Activated B cell treated with CpG ODN at 0.5 μM for 24 hours (primary cell): ENCODE data around the gene MOXD1. TPM values are rescaled to one million over a fixed set of nuclear protein-coding genes. Genes with fewer than 3 reads are reported as not detected.
A peak's percentile ranks its signal among the peaks of the same experiment; 100 is the strongest.

Experiments used
- ATAC-seq: fragments of 200-7000 bp; cut with Tn5 transposase; one replicate; pipeline ENCODE4 v1.10.0; 2021; ENCODE audit warnings: low read depth, mild to moderate bottlenecking, moderate library complexity
- CTCF ChIA-PET: fragments of 350-600 bp; sonication (Branson Sonifier 250); formaldehyde crosslinking; loops from one replicate; lab custom pipeline; 2021; ENCODE audit warnings: antibody characterized with exemption; lab: Charles Lee
- POLR2A ChIA-PET: fragments of 350-600 bp; sonication (Branson Sonifier 250); formaldehyde crosslinking; loops from one replicate; lab custom pipeline; 2021; ENCODE audit warnings: antibody characterized with exemption; lab: Charles Lee
- DNase-seq: peaks from one replicate; pipeline ENCODE4 v3.0.0; 2022
- H3K27ac Mint-ChIP-seq: one replicate; pipeline ENCODE4 v1.8.0; 2020; ENCODE audit warnings: mixed read lengths
- H3K27me3 Mint-ChIP-seq: one replicate; pipeline ENCODE4 v1.8.0; 2021; ENCODE audit warnings: mixed read lengths
- H3K36me3 Mint-ChIP-seq: one replicate; pipeline ENCODE4 v1.8.0; 2021; ENCODE audit warnings: low read depth, mixed read lengths
- H3K4me1 Mint-ChIP-seq: one replicate; pipeline ENCODE4 v1.8.0; 2021; ENCODE audit warnings: mixed read lengths
- H3K4me3 Mint-ChIP-seq: one replicate; pipeline ENCODE4 v1.8.0; 2020; ENCODE audit warnings: mild to moderate bottlenecking, mixed read lengths
- H3K9me3 Mint-ChIP-seq: one replicate; pipeline ENCODE4 v1.8.0; 2020; ENCODE audit warnings: mixed read lengths
- intact Hi-C: fragments of 100-400 bp; cut with micrococcal nuclease; formaldehyde crosslinking; loops from one replicate; pipeline ENCODE4 v1.15.1; 2024
- total RNA-seq: library from RNA; stranded (reverse); gene quantifications from 2 replicates; pipeline ENCODE4 v1.2.3, GENCODE V29; 2022
- TF ChIP-seq, protein P1 (sequence below): fragments of 200-600 bp; IDR thresholded peaks from one replicate; pipeline ENCODE4 v1.8.0; 2022; ENCODE audit warnings: antibody characterized with exemption, mild to moderate bottlenecking

The MOXD1 gene
- total RNA-seq, 1 donor from 2014 or later = 3.7 TPM

DNA sequence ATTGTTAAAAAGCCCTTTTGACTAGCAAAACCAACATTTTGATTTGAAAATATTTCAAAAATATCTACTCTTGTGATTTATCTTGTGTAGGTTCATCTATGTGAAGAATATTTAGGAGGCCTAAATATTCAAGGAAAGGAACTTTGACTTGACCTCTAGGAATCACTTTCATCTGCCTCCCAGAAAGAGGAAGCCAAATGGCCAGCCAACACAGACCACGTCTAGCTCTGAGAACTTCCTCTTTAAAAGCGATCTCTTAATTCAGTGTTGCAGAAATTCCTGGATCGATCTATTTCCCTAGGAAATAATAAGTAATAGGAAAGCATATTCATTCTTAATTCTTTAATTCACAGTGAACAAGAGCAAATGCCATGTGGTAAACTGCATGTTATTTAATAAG, 9.6 kb upstream of the MOXD1 start:
- H3K27me3 Mint-ChIP-seq = peaks cover 11% of the 10 kb centered on the region
- TF ChIP-seq, protein P1, sequence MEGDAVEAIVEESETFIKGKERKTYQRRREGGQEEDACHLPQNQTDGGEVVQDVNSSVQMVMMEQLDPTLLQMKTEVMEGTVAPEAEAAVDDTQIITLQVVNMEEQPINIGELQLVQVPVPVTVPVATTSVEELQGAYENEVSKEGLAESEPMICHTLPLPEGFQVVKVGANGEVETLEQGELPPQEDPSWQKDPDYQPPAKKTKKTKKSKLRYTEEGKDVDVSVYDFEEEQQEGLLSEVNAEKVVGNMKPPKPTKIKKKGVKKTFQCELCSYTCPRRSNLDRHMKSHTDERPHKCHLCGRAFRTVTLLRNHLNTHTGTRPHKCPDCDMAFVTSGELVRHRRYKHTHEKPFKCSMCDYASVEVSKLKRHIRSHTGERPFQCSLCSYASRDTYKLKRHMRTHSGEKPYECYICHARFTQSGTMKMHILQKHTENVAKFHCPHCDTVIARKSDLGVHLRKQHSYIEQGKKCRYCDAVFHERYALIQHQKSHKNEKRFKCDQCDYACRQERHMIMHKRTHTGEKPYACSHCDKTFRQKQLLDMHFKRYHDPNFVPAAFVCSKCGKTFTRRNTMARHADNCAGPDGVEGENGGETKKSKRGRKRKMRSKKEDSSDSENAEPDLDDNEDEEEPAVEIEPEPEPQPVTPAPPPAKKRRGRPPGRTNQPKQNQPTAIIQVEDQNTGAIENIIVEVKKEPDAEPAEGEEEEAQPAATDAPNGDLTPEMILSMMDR = no peak
- intact Hi-C loops = no loop called here

DNA sequence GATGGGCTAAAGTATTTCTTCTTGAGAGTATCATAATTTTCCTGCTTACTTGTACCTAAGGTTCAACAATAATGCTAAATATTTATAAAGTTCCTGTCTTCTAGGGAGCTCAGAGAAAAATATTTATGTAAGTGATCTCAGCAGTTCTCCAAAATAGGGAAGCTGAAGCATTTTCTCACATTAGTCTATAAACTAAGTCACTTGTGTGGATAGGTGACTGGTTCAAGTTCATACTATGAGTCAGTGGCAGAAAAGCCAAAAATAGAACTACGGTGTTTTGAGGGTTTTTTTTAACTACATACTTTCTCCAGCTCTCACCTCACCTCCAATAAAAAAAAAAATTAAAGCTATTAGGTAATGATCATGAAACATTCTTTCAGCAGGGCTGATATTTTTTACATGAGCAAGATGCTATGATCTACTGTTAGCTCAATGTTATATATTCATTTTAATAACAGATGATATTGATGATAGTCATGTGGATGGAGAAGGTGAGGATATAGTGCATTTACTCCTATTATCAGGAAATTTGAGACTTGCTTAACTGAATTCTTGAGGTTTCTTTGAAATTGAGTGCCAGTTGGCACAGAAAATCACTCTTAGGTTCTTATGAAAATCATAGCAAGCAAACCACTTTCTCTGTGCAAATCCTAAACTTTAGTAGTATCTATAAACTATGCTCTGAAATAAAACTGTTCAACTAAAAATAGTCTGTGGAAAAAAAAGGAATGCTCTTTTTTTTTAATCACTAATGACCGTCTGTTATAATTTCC, 4.1 kb upstream of the MOXD1 start:
- Mint-ChIP-seq H3K4me3 (no peak overlapping the region), H3K27me3 (peaks cover 5% of the 10 kb centered on the region), H3K27ac (no peak overlapping the region), H3K36me3 (no peaks in the 10 kb centered on the region), H3K4me1 (peaks cover 27% of the 10 kb centered on the region), H3K9me3 (no peaks in the 10 kb centered on the region)
- no peak for DNase-seq
- TF ChIP-seq, protein P1 = no peak
- ChIA-PET POLR2A (no interaction called here), CTCF (interaction anchor here (0.8 to 2.9 kb wide), 3 partner anchors 13 to 125 kb away, joined by 4 to 16 read pairs (median 4); no protein-coding TSS in a partner anchor)
- peak; percentile 27 for ATAC-seq
- intact Hi-C loops = loop anchor here (2.0 kb wide), 1 partner anchor 13 kb away; no protein-coding TSS in a partner anchor

More for the DNA sequence above, 9.6 kb upstream of the MOXD1 start:
- ChIA-PET POLR2A (interaction anchor here (0.6 kb wide), 1 partner anchor 18 kb away, joined by 6 read pairs; no protein-coding TSS in a partner anchor), CTCF (no interaction called here)
- no peak overlapping the region for H3K27ac Mint-ChIP-seq
- ATAC-seq (no peak), DNase-seq (no peak)
- no peaks in the 10 kb centered on the region for H3K36me3 Mint-ChIP-seq
- no peaks in the 10 kb centered on the region for H3K9me3 Mint-ChIP-seq
- H3K4me1 Mint-ChIP-seq = peaks cover 7% of the 10 kb centered on the region
- H3K4me3 Mint-ChIP-seq = no peak overlapping the region

DNA sequence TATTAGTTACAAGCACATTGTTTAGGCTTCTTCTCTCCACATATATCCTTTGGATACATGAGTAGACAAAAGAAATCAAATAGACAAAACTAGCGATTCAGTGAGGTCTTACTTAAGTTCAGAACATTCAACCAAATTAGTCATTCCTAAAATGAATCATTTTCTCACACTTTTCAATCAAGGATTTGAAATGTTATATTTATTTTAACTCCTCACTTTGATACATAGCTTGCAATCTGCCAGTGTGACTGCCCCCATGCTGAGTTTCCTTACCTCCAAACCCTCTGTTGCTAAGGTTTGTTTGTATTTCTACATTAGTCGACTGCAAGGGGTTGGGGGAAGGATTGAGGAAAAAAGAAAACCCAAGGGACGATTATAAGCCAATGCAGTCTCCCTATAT, 3.5 kb upstream of the MOXD1 start:
- DNase-seq = no peak

DNA sequence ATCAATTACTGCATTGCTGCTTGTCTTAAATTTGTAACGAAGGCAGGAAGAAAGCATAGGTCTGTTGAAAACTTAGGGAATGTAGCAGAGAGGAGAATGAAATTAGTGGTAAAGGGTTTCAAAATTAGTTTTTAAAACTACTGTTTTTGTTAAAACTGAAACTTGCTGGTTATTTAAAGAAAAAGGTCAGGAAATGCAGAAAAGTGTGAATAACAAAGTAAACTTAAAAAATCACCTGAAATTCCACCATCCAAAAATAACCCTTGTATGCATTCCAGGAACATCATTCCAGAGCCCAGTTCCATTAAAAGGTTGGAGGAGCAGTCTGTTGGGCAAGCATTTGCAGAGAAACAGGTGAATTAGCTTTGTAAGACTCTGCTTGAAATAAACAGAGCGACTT, 3.1 kb upstream of the MOXD1 start:
- peaks cover 7% of the 10 kb centered on the region for H3K27me3 Mint-ChIP-seq
- intact Hi-C loops = loop anchor here (1.0 to 5.0 kb wide), 4 partner anchors 14 to 408 kb away; partner anchors contain the start of gene RPS12
- DNase-seq (no peak), ATAC-seq (no peak)
- no peaks in the 10 kb centered on the region for H3K9me3 Mint-ChIP-seq
- H3K36me3 Mint-ChIP-seq = no peaks in the 10 kb centered on the region
- peaks cover 31% of the 10 kb centered on the region for H3K4me1 Mint-ChIP-seq
- ChIA-PET POLR2A (no interaction called here), CTCF (interaction anchor here (1.3 to 2.9 kb wide), 2 partner anchors 12 to 80 kb away, joined by 4 to 16 read pairs; no protein-coding TSS in a partner anchor)
- TF ChIP-seq, protein P1 = no peak
- H3K4me3 Mint-ChIP-seq = no peak overlapping the region
- no peak overlapping the region for H3K27ac Mint-ChIP-seq

More for the DNA sequence above, 3.5 kb upstream of the MOXD1 start:
- POLR2A ChIA-PET = no interaction called here
- Mint-ChIP-seq H3K36me3 (no peaks in the 10 kb centered on the region), H3K27ac (no peak overlapping the region), H3K4me3 (no peak overlapping the region), H3K4me1 (peaks cover 31% of the 10 kb centered on the region), H3K27me3 (peaks cover 7% of the 10 kb centered on the region), H3K9me3 (no peaks in the 10 kb centered on the region)
- intact Hi-C loops = loop anchor here (1.0 to 5.0 kb wide), 4 partner anchors 14 to 408 kb away; partner anchors contain the start of gene RPS12
- TF ChIP-seq, protein P1 = no peak
- ATAC-seq = no peak
- CTCF ChIA-PET = interaction anchor here (0.8 to 2.9 kb wide), 3 partner anchors 13 to 125 kb away, joined by 4 to 16 read pairs (median 4); no protein-coding TSS in a partner anchor
